ENCODE results near the gene OVCA2. TPM values are rescaled to one million over a fixed set of nuclear protein-coding genes. Genes with fewer than 3 reads are reported as not detected.
"Not testable (repeated sequence)": the region's sequence is repeated elsewhere in the genome, so short reads cannot be mapped to it uniquely, and the experiment has no call there.

Gene OVCA2
- polyA plus RNA-seq (ENCODE audit: insufficient read length) = 9.3 TPM

GRCh38 chr17:2041561-2042389, at the start of gene OVCA2:
Gene OVCA2, plus strand, starts transcription at chr17:2042022. Its CDS starts 26 bp downstream, at chr17:2042048.
- DNase-seq (ENCODE audit: low read depth) = peak; percentile 86

- no peak for DNase-seq (ENCODE audit: low read depth)
These were observed 49.3 kb upstream of the OVCA2 start for GRCh38 chr17:1992541-1992940.

- no peak for DNase-seq (ENCODE audit: low read depth)
These were observed 47.1 kb upstream of the OVCA2 start for GRCh38 chr17:1994707-1995106.

GRCh38 chr17:1995321-1995892, 46.4 kb upstream of the OVCA2 start:
- no peak for DNase-seq (ENCODE audit: low read depth)

GRCh38 chr17:1995907-1996799, 45.7 kb upstream of the OVCA2 start:
- no peak for DNase-seq (ENCODE audit: low read depth)

- DNase-seq (ENCODE audit: low read depth) = no peak
These were observed 45.0 kb upstream of the OVCA2 start for GRCh38 chr17:1996800-1997288.

GRCh38 chr17:1997289-1997926, 44.4 kb upstream of the OVCA2 start:
- no peak for DNase-seq (ENCODE audit: low read depth)

- DNase-seq (ENCODE audit: low read depth) = no peak
These were observed 43.7 kb upstream of the OVCA2 start for GRCh38 chr17:1997927-1998742.

GRCh38 chr17:1999557-2000251, 42.1 kb upstream of the OVCA2 start:
- no peak for DNase-seq (ENCODE audit: low read depth)

- no peak for DNase-seq (ENCODE audit: low read depth)
These were observed 39.0 kb upstream of the OVCA2 start for GRCh38 chr17:2002767-2003329.

GRCh38 chr17:2003525-2003924, 38.3 kb upstream of the OVCA2 start:
- DNase-seq (ENCODE audit: low read depth) = no peak

GRCh38 chr17:2004435-2004952, 37.3 kb upstream of the OVCA2 start:
- no peak for DNase-seq (ENCODE audit: low read depth)

- DNase-seq (ENCODE audit: low read depth) = no peak
These were observed 33.3 kb upstream of the OVCA2 start for GRCh38 chr17:2008332-2009126.

GRCh38 chr17:2009737-2010136, 32.1 kb upstream of the OVCA2 start:
- no peak for DNase-seq (ENCODE audit: low read depth)

- no peak for DNase-seq (ENCODE audit: low read depth)
These were observed 30.1 kb upstream of the OVCA2 start for GRCh38 chr17:2011411-2012371.

GRCh38 chr17:2012499-2012898, 29.3 kb upstream of the OVCA2 start:
- no peak for DNase-seq (ENCODE audit: low read depth)

- DNase-seq (ENCODE audit: low read depth) = not testable (repeated sequence)
These were observed 28.4 kb upstream of the OVCA2 start for GRCh38 chr17:2013220-2013993.

All from forelimb muscle (tissue), 1 donor.